SK-N-SH (cell line): Measurements from ENCODE around the gene CDK5. TPM values are rescaled to one million over a fixed set of nuclear protein-coding genes. Genes with fewer than 3 reads are reported as not detected.

Source experiments
- CTCF ChIA-PET: fragments of 300-600, 350-600 bp; formaldehyde crosslinking; extraction: SDS; loops from one replicate; lab custom pipeline; 2021; lab: Yijun Ruan, JAX
- POLR2A ChIA-PET: fragments of 350-600 bp; sonication (Branson Sonifier 250); formaldehyde crosslinking; extraction: SDS; loops from one replicate; lab custom pipeline; 2020; ENCODE audit warnings: antibody characterized with exemption, inconsistent platforms; lab: Yijun Ruan, JAX
- DNase-seq: peaks from one replicate; pipeline ENCODE4 v3.0.0; 2012
- H2AFZ ChIP-seq: fragments of 200-600 bp; sonication (generic); 2 replicates; pipeline ENCODE4 v1.8.1; 2016; ENCODE audit warnings: antibody characterized with exemption, mild to moderate bottlenecking, low read depth
- H3F3A ChIP-seq: fragments of 200-600 bp; sonication (generic); replicated peaks from 2 replicates; pipeline ENCODE3; 2016; ENCODE audit warnings: antibody characterized with exemption, mild to moderate bottlenecking; ENCODE audit not compliant: insufficient read depth
- H3K27ac ChIP-seq, 2 experiments: fragments of 200-500 bp in 1 of 2; fragments of 200-600 bp in 1 of 2; sonication (Bioruptor generic) in 1 of 2; sonication (generic), shearing (Covaris generic) in 1 of 2; 2 replicates each; pipeline versions ENCODE4 v1.5.1 to v1.6.1; 2014 to 2016; ENCODE audit warnings: low read depth in 2 of 2, inconsistent platforms in 1 of 2, low read length in 1 of 2, mild to moderate bottlenecking in 1 of 2, mixed read lengths in 1 of 2
- H3K27me3 ChIP-seq: fragments of 200-600 bp; sonication (generic), shearing (Covaris generic); 2 replicates; pipeline ENCODE4 v1.6.1; 2016; ENCODE audit warnings: mixed run types; ENCODE audit not compliant: insufficient read depth
- H3K36me3 ChIP-seq, 2 experiments: fragments of 200-500 bp in 1 of 2; fragments of 200-600 bp in 1 of 2; sonication (Bioruptor generic) in 1 of 2; sonication (generic) in 1 of 2; replicated peaks in 1 of 2; 2 replicates each; pipeline versions ENCODE3 to v1.5.1; 2014 to 2016; ENCODE audit warnings: low read length in 1 of 2, mild to moderate bottlenecking in 1 of 2; ENCODE audit not compliant: insufficient read depth in 2 of 2, control insufficient read depth in 1 of 2
- H3K4me1 ChIP-seq, 2 experiments: fragments of 200-500 bp in 1 of 2; fragments of 200-600 bp in 1 of 2; sonication (Bioruptor generic) in 1 of 2; sonication (generic), shearing (Covaris generic) in 1 of 2; 2 replicates each; pipeline versions ENCODE4 v1.5.1 to v1.6.1; 2014 to 2016; ENCODE audit warnings: low read depth in 1 of 2, low read length in 1 of 2, mixed run types in 1 of 2; ENCODE audit not compliant: insufficient read depth in 2 of 2, control insufficient read depth in 1 of 2
- H3K4me2 ChIP-seq: fragments of 200-600 bp; sonication (generic), shearing (Covaris generic); 2 replicates; pipeline ENCODE4 v1.6.1; 2017; ENCODE audit warnings: mixed run types
- H3K4me3 ChIP-seq, 2 experiments: fragments of 200-500 bp in 1 of 2; fragments of 200-600 bp in 1 of 2; sonication (Bioruptor generic) in 1 of 2; sonication (generic), shearing (Covaris generic) in 1 of 2; 2 replicates each; pipeline versions ENCODE4 v1.5.1 to v1.8.1; 2014 to 2016; ENCODE audit warnings: low read depth in 2 of 2, inconsistent platforms in 1 of 2, low read length in 1 of 2, mild to moderate bottlenecking in 1 of 2, mixed read lengths in 1 of 2, moderate library complexity in 1 of 2
- H3K79me2 ChIP-seq: fragments of 200-600 bp; sonication (generic); 2 replicates; pipeline ENCODE4 v1.8.1; 2017; ENCODE audit warnings: mild to moderate bottlenecking; ENCODE audit not compliant: insufficient read depth
- H3K9ac ChIP-seq: fragments of 200-600 bp; sonication (generic); 2 replicates; pipeline ENCODE4 v1.6.1; 2017; ENCODE audit warnings: mixed run types
- H3K9me2 ChIP-seq: fragments of 200-600 bp; sonication (generic); 2 replicates; pipeline ENCODE4 v1.6.1; 2017; ENCODE audit warnings: mixed run types
- H3K9me3 ChIP-seq: fragments of 200-600 bp; sonication (generic); 2 replicates; pipeline ENCODE4 v1.6.1; 2017; ENCODE audit warnings: mixed run types, mild to moderate bottlenecking, moderate library complexity
- H4K20me1 ChIP-seq: fragments of 200-600 bp; sonication (generic); 2 replicates; pipeline ENCODE4 v1.6.1; 2017; ENCODE audit warnings: mild to moderate bottlenecking, mixed run types; ENCODE audit not compliant: insufficient read depth
- EZH2phosphoT487 ChIP-seq: fragments of 200-600 bp; sonication (generic); IDR thresholded peaks from 2 replicates; pipeline ENCODE4 v1.6.1; 2017; ENCODE audit warnings: low read depth, mixed run types, mild to moderate bottlenecking, antibody characterized with exemption, moderate library complexity, borderline replicate concordance
- FOXJ3 ChIP-seq: sonication (generic); formaldehyde crosslinking; IDR thresholded peaks from 2 replicates; pipeline ENCODE4 v1.5.1; 2020; ENCODE audit warnings: mild to moderate bottlenecking, missing genetic modification reagents
- FOXM1 ChIP-seq: IDR thresholded peaks from 2 replicates; pipeline ENCODE4 v1.4.0; 2012; ENCODE audit warnings: low read depth, mild to moderate bottlenecking
- GATA2 ChIP-seq: sonication (generic); formaldehyde crosslinking; IDR thresholded peaks from 2 replicates; pipeline ENCODE4 v1.5.0; 2020; ENCODE audit warnings: mild to moderate bottlenecking, missing genetic modification reagents
- JUND ChIP-seq: IDR thresholded peaks from 2 replicates; pipeline ENCODE4 v1.4.0; 2012
- MXI1 ChIP-seq: IDR thresholded peaks from 2 replicates; pipeline ENCODE4 v1.6.1; 2012; ENCODE audit warnings: mild to moderate bottlenecking, low read depth, low read length, improper control_type of control experiment
- NFIC ChIP-seq: IDR thresholded peaks from 2 replicates; pipeline ENCODE4 v1.4.0; 2012; ENCODE audit warnings: borderline replicate concordance
- NRF1 ChIP-seq: IDR thresholded peaks from 2 replicates; pipeline ENCODE4 v1.6.1; 2012; ENCODE audit warnings: low read depth, mild to moderate bottlenecking, low read length
- POLR2AphosphoS5 ChIP-seq: IDR thresholded peaks from 2 replicates; pipeline ENCODE4 v1.6.1; 2012; ENCODE audit warnings: low read depth, low read length
- RAD21 ChIP-seq: IDR thresholded peaks from 2 replicates; pipeline ENCODE4 v1.6.1; 2012; ENCODE audit warnings: mild to moderate bottlenecking, low read length
- RCOR1 ChIP-seq: fragments of 150-350 bp; IDR thresholded peaks from 2 replicates; pipeline ENCODE4 v1.6.1; 2017; ENCODE audit warnings: antibody characterized with exemption, low read length
- RFX5 ChIP-seq: IDR thresholded peaks from 2 replicates; pipeline ENCODE4 v1.6.1; 2012; ENCODE audit warnings: mild to moderate bottlenecking, improper control_type of control experiment, low read length
- RXRA ChIP-seq: IDR thresholded peaks from 2 replicates; pipeline ENCODE4 v1.4.0; 2012; ENCODE audit warnings: low read depth, mild to moderate bottlenecking, borderline replicate concordance
- SIN3A ChIP-seq: IDR thresholded peaks from 2 replicates; pipeline ENCODE4 v1.6.1; 2012; ENCODE audit warnings: low read depth, mild to moderate bottlenecking, low read length, moderate library complexity, borderline replicate concordance
- SMC3 ChIP-seq: IDR thresholded peaks from 2 replicates; pipeline ENCODE4 v1.6.1; 2012; ENCODE audit warnings: low read depth, low read length, improper control_type of control experiment
- TCF12 ChIP-seq: IDR thresholded peaks from 2 replicates; pipeline ENCODE4 v1.4.0; 2012
- TEAD4 ChIP-seq: IDR thresholded peaks from 2 replicates; pipeline ENCODE4 v1.4.0; 2012; ENCODE audit warnings: mild to moderate bottlenecking, borderline replicate concordance; ENCODE audit not compliant: insufficient read depth
- ZBTB33 ChIP-seq: IDR thresholded peaks from 2 replicates; pipeline ENCODE4 v1.4.0; 2012; ENCODE audit warnings: low read depth, borderline replicate concordance
- WGBS: methylation state at CpG from one replicate; pipeline ENCODE4 v1.1.6; 2017; ENCODE audit warnings: low lambda C conversion rate; 5-methylcytosine and 5-hydroxymethylcytosine counted together
- polyA plus RNA-seq, 3 experiments: library from polyadenylated mRNA; depleted of rRNA; stranded (reverse); fragments of >200 nt; gene quantifications; 2 replicates each; pipeline ENCODE4 v1.2.3, GENCODE V29; 2012
- TF ChIP-seq, protein P1 (sequence below): fragments of 200-600 bp; sonication (generic); IDR thresholded peaks from 2 replicates; pipeline ENCODE4 v1.6.1; 2017; ENCODE audit warnings: antibody characterized with exemption, mild to moderate bottlenecking, moderate library complexity
- TF ChIP-seq, protein P2 (sequence below): IDR thresholded peaks from 2 replicates; pipeline ENCODE4 v1.4.0; 2012; ENCODE audit warnings: low read depth
- TF ChIP-seq, protein P3 (sequence below): fragments of 150-350 bp; IDR thresholded peaks from 2 replicates; pipeline ENCODE4 v1.6.1; 2017; ENCODE audit warnings: antibody characterized with exemption, low read length, low read depth, borderline replicate concordance

Gene CDK5
- polyA plus RNA-seq, 1 of the 3 experiments (the other 2 are of a cell fraction) = 125 TPM

DNA sequence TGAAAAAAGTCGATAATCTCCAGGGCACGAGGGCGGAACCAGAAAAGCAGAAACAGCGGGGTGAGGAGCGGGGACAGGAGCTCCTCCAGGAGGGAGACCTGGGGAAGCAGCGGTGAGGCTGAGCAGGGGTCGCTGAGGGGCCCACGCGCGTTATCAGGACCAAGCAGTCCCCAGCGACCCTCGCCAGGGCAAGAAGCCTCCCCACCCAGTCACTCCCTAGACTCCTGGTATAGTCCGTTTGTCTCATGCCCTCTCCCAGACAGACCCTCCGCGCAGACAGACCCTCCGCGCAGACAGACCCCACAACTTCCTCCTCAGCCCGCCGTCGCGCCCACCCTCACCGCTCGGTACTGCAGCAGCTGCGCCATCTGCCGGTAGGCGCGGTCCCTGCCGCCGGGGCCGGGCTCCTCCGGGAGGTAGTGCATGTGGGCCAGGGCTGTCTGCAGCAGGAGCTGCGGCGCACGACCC is 39.7 kb downstream of the CDK5 start:
- Histone ChIP-seq H3F3A (no peaks in the 10 kb centered on the region), H3K4me1 (peaks cover 0 to 27% of the 10 kb centered on the region in 2 experiments; a peak in 1 of 4 replicates), H3K9me2 (no peaks in the 10 kb centered on the region), H3K4me3 (peak overlapping the region; percentile 28 to 34), H3K36me3 (no peaks in the 10 kb centered on the region), H3K9me3 (no peaks in the 10 kb centered on the region), H3K79me2 (no peaks in the 10 kb centered on the region), H3K9ac (no peak overlapping the region), H3K27ac (peak overlapping the region in 1 of 2 experiments; percentile 18; a peak in 2 of 4 replicates), H4K20me1 (no peaks in the 10 kb centered on the region), H3K4me2 (peak overlapping the region; percentile 70; the same call in 1 of the 2 replicates), H2AFZ (no peak overlapping the region), H3K27me3 (peaks cover 15% of the 10 kb centered on the region; the same call in 1 of the 2 replicates)
- WGBS = 11% methylated on average over 33 of the region's 34 CpGs
- TF ChIP-seq, protein P1, sequence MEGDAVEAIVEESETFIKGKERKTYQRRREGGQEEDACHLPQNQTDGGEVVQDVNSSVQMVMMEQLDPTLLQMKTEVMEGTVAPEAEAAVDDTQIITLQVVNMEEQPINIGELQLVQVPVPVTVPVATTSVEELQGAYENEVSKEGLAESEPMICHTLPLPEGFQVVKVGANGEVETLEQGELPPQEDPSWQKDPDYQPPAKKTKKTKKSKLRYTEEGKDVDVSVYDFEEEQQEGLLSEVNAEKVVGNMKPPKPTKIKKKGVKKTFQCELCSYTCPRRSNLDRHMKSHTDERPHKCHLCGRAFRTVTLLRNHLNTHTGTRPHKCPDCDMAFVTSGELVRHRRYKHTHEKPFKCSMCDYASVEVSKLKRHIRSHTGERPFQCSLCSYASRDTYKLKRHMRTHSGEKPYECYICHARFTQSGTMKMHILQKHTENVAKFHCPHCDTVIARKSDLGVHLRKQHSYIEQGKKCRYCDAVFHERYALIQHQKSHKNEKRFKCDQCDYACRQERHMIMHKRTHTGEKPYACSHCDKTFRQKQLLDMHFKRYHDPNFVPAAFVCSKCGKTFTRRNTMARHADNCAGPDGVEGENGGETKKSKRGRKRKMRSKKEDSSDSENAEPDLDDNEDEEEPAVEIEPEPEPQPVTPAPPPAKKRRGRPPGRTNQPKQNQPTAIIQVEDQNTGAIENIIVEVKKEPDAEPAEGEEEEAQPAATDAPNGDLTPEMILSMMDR = peak; percentile 99
- TF ChIP-seq FOXJ3 (no peak), RCOR1 (peak; percentile 55; the same call in 1 of the 2 replicates), POLR2AphosphoS5 (no peak), SIN3A (peak; percentile 11; the same call in 1 of the 2 replicates), EZH2phosphoT487 (no peak), TCF12 (no peak), SMC3 (peak; percentile 84), RAD21 (peak; percentile 73), GATA2 (CRISPR knock-in tag) (peak; percentile 66; the same call in 1 of the 2 replicates), MXI1 (peak; percentile 64; the same call in 1 of the 2 replicates)
- TF ChIP-seq, protein P2, sequence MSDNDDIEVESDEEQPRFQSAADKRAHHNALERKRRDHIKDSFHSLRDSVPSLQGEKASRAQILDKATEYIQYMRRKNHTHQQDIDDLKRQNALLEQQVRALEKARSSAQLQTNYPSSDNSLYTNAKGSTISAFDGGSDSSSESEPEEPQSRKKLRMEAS = peak; percentile 53
- CTCF ChIA-PET = interaction anchor here (0.5 to 8.3 kb wide), 77 partner anchors 10 to 655 kb away, joined by 3 to 107 read pairs (median 4); partner anchors contain the start of genes ABCB8, ABCF2, CDK5 and FASTK
- POLR2A ChIA-PET = interaction anchor here (0.7 to 1.3 kb wide), 6 partner anchors 9 to 120 kb away, joined by 3 to 10 read pairs (median 3); partner anchors contain the start of gene ABCB8
- DNase-seq = peak; percentile 98

DNA sequence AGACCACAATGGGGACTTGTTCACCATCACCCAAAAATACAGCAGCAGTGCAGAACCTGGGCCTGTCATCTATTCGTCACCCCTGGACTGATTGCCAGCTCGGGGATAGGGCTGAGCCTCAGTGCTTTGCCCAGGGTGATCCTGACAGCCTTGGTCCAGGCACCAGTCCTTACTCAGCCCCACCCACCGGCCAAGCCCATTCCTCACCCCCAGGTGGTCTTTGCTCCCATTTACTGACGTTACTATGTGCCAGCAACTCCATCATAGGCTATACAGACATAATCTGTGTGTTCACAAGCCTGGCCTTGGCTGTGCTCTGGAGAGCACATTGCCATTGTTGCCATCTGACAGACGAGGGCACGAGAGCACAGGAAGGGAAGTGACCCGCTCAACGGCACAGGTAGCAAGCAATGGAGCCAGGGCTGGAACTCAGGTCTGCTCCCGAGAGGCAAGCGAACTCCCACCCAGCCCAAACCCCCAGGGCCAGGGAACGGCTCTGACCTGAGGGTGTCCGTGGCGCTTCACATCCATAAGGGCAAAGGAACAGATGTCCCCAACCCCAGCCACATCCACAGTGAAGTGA is 40.2 kb downstream of the CDK5 start:
- H3K4me3 ChIP-seq = peak overlapping the region; percentile 28 to 34; a peak in 3 of 4 replicates
- no peaks in the 10 kb centered on the region for H3K9me2 ChIP-seq
- peak overlapping the region in 1 of 2 experiments; percentile 18; a peak in 2 of 4 replicates for H3K27ac ChIP-seq
- DNase-seq = no peak
- H4K20me1 ChIP-seq = no peaks in the 10 kb centered on the region
- ChIA-PET CTCF (interaction anchor here (0.6 to 8.3 kb wide), 59 partner anchors 11 to 654 kb away, joined by 3 to 107 read pairs (median 5); partner anchors contain the start of genes ABCB8, AGAP3, CDK5 and FASTK), POLR2A (interaction anchor here (0.7 to 1.3 kb wide), 4 partner anchors 8 to 119 kb away, joined by 3 read pairs; partner anchors contain the start of gene ABCB8)
- H3K79me2 ChIP-seq = no peaks in the 10 kb centered on the region
- H3K9me3 ChIP-seq = no peaks in the 10 kb centered on the region
- WGBS = 62% methylated on average over 13 of the region's 13 CpGs
- H3K27me3 ChIP-seq = peaks cover 15% of the 10 kb centered on the region; the same call in 1 of the 2 replicates
- no peaks in the 10 kb centered on the region for H3F3A ChIP-seq
- no peak overlapping the region for H3K9ac ChIP-seq
- H3K4me1 ChIP-seq = peaks cover 0 to 31% of the 10 kb centered on the region in 2 experiments; a peak in 1 of 4 replicates
- H2AFZ ChIP-seq = no peak overlapping the region
- H3K36me3 ChIP-seq = no peaks in the 10 kb centered on the region
- peak overlapping the region; percentile 70; the same call in 1 of the 2 replicates for H3K4me2 ChIP-seq
- TF ChIP-seq POLR2AphosphoS5 (no peak), JUND (no peak), SIN3A (no peak), RFX5 (no peak), NRF1 (no peak), FOXM1 (no peak), EZH2phosphoT487 (no peak), TEAD4 (no peak), GATA2 (CRISPR knock-in tag) (no peak; the same call in 1 of the 2 replicates), MXI1 (no peak), SMC3 (no peak), NFIC (no peak), RXRA (no peak), ZBTB33 (no peak), TCF12 (no peak)
- TF ChIP-seq, protein P3, sequence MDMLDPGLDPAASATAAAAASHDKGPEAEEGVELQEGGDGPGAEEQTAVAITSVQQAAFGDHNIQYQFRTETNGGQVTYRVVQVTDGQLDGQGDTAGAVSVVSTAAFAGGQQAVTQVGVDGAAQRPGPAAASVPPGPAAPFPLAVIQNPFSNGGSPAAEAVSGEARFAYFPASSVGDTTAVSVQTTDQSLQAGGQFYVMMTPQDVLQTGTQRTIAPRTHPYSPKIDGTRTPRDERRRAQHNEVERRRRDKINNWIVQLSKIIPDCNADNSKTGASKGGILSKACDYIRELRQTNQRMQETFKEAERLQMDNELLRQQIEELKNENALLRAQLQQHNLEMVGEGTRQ = no peak
